HG02623 (cell line): ENCODE results near the gene OPA1.
"Not testable (repeated sequence)": the region's sequence is repeated elsewhere in the genome, so short reads cannot be mapped to it uniquely, and the experiment has no call there.

Experiments used
- ATAC-seq: cut with Tn5 transposase; IDR thresholded peaks from one replicate; pipeline ENCODE4 v1.9.1; 2021; ENCODE audit warnings: moderate library complexity; ENCODE audit not compliant: unreplicated experiment

OPA1 gene

GRCh38 chr3:193589129-193589528 lies 3.9 kb upstream of the OPA1 start:
- no peak for ATAC-seq

GRCh38 chr3:193589616-193590015 lies 3.4 kb upstream of the OPA1 start:
- ATAC-seq, result no peak

GRCh38 chr3:193590088-193590856 lies 2.7 kb upstream of the OPA1 start:
- no peak for ATAC-seq

GRCh38 chr3:193593668-193594030 lies 641 bp downstream of the OPA1 start:
- no peak for ATAC-seq

GRCh38 chr3:193594946-193595689 lies 2.1 kb downstream of the OPA1 start:
- no peak for ATAC-seq

GRCh38 chr3:193595939-193596487 lies 3.0 kb downstream of the OPA1 start:
- ATAC-seq, result no peak

- no peak for ATAC-seq
Observed at GRCh38 chr3:193598202-193598601, 5.2 kb downstream of the OPA1 start.

GRCh38 chr3:193599393-193599792 lies 6.4 kb downstream of the OPA1 start:
- no peak for ATAC-seq

GRCh38 chr3:193605876-193606275 lies 12.9 kb downstream of the OPA1 start:
- no peak for ATAC-seq

GRCh38 chr3:193606892-193607291 lies 13.9 kb downstream of the OPA1 start:
- not testable (repeated sequence) for ATAC-seq

GRCh38 chr3:193610516-193610915 lies 17.5 kb downstream of the OPA1 start:
- ATAC-seq, result not testable (repeated sequence)

- no peak for ATAC-seq
Observed at GRCh38 chr3:193614430-193614829, 21.4 kb downstream of the OPA1 start.

GRCh38 chr3:193617628-193618027 lies 24.6 kb downstream of the OPA1 start:
- ATAC-seq, result no peak

GRCh38 chr3:193620057-193620456 lies 27.0 kb downstream of the OPA1 start:
- no peak for ATAC-seq

GRCh38 chr3:193620650-193621049 lies 27.6 kb downstream of the OPA1 start:
- ATAC-seq, result peak; percentile 81

- ATAC-seq, result no peak
Observed at GRCh38 chr3:193621127-193621526, 28.1 kb downstream of the OPA1 start.

GRCh38 chr3:193630005-193630404 lies 37.0 kb downstream of the OPA1 start:
- no peak for ATAC-seq

GRCh38 chr3:193637831-193638230 lies 44.8 kb downstream of the OPA1 start:
- ATAC-seq, result no peak

GRCh38 chr3:193638833-193639232 lies 45.8 kb downstream of the OPA1 start:
- no peak for ATAC-seq

- no peak for ATAC-seq
Observed at GRCh38 chr3:193640165-193640715, 47.2 kb downstream of the OPA1 start.

GRCh38 chr3:193640728-193641439 lies 47.9 kb downstream of the OPA1 start:
- no peak for ATAC-seq
